ENCODE data around the gene PEAK3. TPM values are rescaled to one million over a fixed set of nuclear protein-coding genes. Genes with fewer than 3 reads are reported as not detected.

Gene PEAK3
- total RNA-seq, 1 experiment from 2014 or later, result 0.35 TPM

DNA sequence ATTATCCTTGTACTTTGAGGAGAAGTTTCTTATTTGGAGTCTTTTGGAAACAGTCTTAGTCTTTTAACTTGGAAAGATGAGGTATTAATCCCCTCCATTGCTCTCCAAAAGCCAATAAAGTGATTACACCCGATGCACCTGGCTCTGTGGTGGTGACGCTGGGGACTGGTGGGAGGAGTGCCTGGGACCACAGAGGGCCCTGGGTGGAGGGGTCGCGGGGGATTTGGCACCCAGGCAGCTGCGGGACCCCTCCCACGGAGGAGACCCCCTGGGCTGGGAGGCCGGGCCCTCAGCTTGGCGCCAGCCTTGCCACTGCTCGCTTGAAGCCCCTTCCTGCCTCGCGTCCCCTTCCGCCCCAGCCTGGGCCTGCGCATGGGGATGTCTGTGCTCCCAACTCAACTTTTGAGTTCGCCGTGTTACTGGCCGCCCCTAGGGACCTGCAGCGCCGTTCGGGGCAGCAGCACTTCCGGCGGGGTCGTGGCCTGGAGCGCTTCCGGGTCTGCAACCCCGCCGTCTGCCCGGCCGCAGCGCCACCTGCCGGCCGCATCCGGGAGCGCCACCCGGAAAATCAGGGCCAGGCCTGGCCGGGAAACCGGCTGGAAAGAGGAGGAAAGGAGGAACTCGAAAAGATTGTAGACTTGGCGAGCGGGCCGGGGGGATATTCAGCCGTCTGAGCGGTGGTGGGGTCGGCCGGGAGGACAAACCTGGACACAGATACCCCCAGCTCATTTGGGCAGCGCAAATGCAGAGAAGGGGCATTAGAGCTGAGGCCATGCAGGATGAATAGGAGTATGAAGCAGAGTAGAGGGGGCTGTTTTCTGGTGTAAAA lies 8.4 kb downstream of the PEAK3 start:
- DNase-seq (ENCODE audit: low read depth), result peak; percentile 70

GRCh38 chr19:2271234-2272103 lies 10.5 kb downstream of the PEAK3 start:
- peak; percentile 71 for DNase-seq (ENCODE audit: low read depth)

DNA sequence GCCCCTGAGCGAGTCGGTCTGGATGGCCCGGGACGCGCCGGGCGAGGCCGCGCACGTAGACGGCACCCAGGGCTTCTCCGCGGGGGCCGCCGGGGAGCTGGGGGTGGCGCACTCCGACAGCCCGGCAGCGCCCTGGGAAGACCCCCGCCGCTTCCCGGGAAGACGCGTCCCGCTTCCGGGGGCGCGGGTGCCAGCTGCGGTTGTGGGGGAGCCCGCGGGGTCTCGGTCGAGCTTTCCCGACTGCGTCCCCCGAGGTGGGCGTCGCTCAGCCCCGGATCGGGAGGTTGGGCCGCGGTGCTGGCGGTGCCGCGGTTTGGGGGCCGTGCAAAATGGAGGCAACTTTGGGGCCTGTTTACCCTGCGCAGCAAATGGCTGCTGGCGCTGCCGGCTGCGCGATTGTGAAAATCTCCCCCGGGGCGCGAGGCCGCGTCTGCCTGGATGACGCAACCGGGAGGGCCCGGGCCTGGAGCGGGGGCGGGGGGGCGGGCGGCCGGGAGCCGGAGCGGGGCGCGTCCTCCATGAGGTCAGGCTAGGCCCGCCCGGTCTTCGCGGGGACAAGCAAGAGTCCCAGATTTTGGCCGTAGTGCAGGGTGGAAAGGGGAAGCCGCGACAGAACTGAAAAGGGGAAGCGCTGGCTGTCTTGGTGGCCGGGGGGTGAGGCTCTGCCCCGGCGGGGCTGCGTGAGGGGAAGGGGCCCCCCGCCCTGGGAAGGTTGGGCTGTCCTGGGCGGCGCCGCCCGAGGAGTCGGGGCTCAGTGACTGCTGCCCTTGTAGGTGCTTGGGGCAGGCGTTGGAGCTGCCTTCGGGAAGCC lies 11.3 kb downstream of the PEAK3 start:
- DNase-seq (ENCODE audit: low read depth), result no peak

DNA sequence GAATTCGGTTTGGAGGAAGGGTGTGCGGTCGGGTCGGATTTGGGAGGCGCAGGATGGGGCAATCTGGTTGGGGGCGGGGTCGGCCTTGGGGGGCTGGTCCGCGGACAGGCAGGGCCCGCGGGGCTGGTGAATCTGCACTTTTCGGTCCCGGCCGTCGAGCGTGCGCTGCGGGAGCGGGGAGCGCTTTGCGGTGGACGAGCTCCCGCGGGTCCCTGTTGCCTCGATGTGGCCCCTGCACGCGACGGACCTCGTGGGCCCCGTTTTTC lies 11.9 kb downstream of the PEAK3 start:
- DNase-seq (ENCODE audit: low read depth), result no peak

GRCh38 chr19:2269244-2270156 lies 12.5 kb downstream of the PEAK3 start:
- peak; percentile 96 for DNase-seq (ENCODE audit: low read depth)

DNA sequence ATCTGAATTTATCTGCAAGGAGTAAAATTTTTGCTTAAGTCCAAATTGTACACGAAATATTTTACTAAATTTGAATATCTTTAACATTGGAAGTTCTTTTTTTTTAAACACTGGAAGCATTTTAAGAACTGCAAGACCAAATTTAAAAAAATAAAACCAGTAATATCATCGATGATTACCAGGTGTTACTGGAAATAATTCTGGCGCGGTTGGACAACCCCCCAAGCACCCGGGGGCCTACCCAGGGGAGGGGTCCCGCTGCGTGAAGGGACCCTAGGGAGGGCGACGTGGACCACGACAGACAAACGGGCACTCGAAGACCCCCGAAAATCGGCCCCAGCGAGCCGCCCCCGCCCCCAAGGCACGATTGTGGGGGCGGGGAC lies 13.1 kb downstream of the PEAK3 start:
- no peak for DNase-seq (ENCODE audit: low read depth)

DNA sequence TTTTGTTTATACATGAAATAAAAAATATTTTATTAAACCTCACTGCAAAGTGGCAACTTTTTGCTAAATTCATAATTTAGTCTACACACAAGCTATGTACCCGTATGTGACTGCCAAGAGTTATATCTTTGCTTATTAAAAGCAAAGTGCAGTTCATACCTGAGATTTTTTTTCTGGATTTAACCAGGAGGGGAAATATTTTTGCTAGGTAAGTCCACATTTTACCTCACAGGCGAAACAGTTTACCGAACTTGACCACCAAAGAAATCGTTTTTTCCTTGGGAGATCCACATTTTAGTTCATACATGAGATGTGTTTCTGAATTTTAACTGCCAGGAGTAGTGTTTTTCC lies 13.5 kb downstream of the PEAK3 start:
- no peak for DNase-seq (ENCODE audit: low read depth)

DNA sequence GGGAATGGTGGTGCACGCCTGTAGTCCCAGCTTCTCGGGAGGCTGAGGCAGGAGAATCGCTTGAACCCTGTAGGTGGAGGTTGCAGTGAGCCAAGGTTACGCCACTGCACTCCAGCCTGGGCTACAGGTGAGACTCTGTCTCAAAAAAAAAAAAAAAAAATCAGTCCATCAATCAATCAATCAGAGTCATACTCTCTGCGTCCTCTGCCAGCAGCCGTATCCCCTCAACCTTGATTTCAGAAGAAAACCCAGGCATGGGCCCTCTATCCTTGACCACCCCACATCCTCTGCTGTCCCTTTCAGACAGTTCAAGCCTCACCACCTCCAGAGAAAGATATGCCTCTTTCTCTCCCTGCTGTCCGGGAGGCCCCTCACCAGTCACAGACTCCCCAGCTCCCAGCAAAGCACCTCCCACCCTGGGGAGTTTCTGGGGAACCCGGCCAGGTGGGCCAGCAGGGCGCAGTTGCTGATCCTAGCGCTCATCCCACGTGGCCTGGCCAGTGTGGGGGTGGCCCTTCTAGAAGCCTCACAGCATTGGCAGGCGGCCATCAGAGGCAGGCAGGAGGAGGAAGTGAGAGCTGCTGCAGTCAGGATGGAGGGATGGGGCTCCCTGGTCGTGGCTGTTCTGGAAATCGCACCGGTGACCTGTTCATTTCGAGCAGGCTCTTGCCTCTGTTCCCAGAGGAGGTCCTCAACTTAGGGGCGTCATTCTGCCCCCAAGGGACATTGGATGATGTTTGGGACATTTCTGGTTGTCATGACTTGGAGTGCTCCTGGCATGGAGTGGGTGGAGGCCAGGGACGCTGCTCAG lies 15.6 kb downstream of the PEAK3 start:
- DNase-seq (ENCODE audit: low read depth), result peak; percentile 63

DNA sequence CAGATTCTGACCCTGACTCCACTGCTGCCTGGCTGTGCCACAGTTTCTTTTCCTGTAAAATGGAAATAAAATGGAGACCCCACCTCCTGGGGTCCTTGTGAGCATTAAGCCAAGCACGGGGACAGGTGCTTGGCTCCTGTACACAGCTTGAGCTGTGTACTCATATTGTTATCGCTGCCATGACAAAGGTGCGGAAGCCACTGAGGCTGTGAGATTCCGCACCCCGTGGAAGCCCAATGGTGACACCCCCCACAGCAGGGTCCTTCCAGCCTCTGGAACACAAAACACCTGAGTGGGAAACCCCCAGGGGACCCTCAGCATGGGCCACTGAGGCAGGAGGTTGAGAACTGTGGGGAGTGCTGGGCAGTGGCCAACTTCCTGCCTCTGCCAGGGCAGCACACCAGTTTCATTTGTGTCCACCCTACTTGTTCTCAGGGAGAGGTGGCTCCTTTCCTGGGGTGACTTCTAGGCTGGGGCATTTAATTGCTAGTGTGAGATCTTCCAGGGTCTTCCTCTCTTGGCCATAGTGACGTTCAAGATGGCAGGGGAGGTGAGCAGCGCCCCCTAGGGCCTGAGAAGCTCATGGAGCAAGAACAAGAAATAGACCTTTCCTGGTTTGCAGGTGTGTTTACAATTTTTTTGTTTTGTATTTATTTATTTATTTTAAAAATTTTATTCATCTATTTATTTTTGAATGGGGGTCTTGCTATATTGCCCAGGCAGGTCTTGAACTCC lies 20.4 kb downstream of the PEAK3 start:
- DNase-seq (ENCODE audit: low read depth), result no peak

GRCh38 chr19:2260341-2260805 lies 21.6 kb downstream of the PEAK3 start:
- no peak for DNase-seq (ENCODE audit: low read depth)

GRCh38 chr19:2259336-2259735 lies 22.6 kb downstream of the PEAK3 start:
- no peak for DNase-seq (ENCODE audit: low read depth)

DNA sequence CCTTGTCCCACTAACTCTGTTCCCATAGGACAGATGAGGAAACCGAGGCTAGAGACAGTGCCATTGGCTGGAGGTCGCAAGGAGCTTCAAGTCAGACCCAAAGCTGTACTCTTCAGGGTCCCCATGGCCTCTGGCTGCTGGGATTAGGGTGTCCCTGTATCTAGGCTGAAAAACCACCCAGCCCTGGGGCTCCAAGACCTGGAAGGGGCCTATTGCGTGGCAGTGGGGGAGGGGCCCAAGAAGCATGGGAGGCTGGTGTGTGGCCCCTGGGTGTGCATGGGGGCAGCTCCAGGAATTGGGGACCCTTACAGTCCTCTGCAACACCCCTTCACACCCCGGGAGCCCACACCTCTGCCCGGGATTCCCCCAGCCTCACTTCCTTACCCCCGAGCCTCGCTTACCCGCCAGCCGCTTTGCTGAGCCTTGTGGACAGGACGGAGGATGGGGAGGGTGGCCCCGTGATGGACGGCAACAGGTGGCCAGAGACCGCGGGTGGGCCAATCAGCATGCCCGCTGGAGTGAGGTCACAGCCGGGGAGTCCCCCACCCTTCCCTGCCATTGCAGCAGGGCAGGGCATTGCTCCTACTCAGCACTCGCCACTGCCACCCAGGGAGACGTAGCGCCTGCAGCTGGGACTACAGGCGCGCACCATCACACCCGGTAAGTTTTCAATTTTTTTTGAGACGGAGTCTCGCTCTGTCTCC lies 25.8 kb downstream of the PEAK3 start, which contains the start of gene JSRP1:
Gene JSRP1 (minus strand): TSS at position 436 of the 704 bp plus-strand sequence. CDS start 1,103 bp downstream, outside the sequence.
- DNase-seq (ENCODE audit: low read depth), result no peak

- no peak for DNase-seq (ENCODE audit: low read depth)
Measured at GRCh38 chr19:2255112-2255845, 26.7 kb downstream of the PEAK3 start.

DNA sequence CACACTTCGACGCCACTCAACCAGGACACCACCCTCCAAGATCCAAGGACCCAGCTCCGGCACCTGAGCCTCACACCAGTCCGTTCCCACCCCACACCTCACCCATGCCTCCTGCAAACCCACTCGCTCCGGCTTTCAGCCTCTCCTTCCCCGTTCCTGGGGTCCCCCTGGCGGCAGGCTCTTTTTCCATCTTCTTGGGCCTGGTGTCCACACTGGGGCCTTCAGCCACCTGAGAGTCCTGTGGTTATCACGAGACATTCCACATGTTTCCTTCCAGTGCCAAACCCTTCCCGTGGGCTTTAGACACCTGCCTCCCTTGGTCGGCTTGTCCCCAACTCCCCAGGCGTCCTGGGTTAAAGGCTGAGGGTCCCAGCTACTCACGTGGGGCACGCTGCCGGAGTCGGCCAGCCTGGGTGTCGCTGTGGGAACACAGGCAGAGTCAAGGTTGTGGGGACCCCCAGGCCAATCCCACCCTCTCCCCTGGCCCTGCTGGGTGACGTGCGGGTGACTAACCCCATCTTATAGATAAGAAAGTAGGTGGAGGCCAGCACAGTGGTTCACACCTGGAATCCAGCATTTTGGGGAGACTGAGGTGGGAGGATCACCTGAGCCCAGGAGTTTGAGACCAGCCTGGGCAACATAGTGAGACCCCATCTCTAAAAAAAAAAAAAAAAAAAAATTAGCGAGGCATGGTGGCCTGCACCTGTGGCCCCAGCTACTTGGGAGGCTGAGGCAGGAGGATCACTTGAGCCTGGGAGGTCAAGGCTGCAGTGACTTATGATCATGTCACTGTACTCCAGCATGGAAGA lies 27.7 kb downstream of the PEAK3 start:
- DNase-seq (ENCODE audit: low read depth), result no peak

DNA sequence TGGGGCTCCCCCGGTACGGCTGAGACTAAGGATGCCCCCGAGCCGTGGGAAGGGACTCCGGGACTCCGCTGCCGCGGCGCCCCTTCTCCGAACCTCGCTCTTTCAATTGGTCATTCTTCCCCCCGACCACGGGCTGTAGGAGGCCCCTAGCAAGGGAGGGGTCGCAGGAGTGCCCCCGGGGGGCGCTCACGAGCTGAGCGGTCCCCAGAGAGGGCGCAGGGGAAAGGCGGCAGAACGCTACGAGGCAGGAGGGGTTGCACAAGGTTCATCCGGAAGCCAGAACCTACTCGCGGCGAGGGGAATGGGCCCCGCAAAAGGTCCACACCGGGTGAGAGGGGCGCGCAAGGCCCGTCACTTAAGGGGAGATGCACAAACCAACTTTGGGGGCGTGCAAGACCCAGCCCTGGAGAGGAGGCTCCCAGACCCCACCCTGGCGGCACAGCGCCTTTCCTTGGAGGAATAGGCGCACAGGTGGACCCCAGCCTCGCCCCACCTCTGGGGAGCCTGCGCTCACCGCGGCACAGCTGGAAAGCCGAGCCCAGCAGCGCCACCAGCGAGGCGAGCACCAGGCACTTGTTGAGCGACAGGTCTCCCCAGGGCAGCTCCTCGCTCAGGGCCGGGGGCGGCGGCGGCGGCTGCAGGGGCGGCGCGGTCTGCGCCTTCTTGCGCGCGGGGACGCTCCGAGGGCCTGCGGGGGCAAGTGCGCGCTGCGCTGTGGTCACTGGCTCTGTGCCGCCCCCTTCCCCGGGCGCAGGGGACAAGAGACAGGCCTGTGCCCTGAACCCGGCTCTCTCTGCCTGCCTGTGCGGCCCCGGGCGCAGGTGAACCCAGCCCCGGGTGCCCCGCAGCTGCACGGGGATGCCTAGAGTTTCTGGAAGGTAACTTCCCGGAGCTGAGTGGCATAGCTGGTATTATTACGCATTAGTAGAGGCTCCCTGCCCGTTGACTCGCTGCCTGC lies 28.6 kb downstream of the PEAK3 start:
- no peak for DNase-seq (ENCODE audit: low read depth)

DNA sequence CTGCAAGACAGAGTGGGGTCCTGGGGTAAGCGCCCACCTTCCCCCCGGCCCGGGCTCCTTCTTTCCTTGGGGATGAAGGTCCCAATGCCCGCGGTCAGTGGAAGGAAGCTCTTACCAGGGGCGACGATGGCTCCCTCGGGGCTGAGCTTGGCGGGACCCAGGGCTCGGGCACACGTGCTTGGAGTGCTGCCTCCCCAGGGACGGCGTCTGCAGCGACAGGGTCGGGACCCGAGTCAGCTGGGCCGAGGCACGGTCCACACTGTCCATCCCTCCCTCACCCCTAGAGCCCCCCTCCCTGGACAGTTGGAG lies 29.2 kb downstream of the PEAK3 start:
- no peak for DNase-seq (ENCODE audit: low read depth)

Measured in HT1080 (cell line).